A549 (cell line): ENCODE measurements around the gene PRSS1. TPM values are rescaled to one million over a fixed set of nuclear protein-coding genes. Genes with fewer than 3 reads are reported as not detected.

Source experiments
- ATAC-seq, 2 experiments: fragments of 200-7000 bp in 1 of 2; fragments of >200 bp in 1 of 2; cut with Nextera tagmentation in 1 of 2; cut with Tn5 transposase in 1 of 2; 3 replicates each; pipeline versions ENCODE4 v1.8.0 to v1.9.1; 2018 to 2020; ENCODE audit warnings: mild to moderate bottlenecking in 1 of 2, moderate library complexity in 1 of 2
- CTCF ChIA-PET: fragments of 300-600 bp; sonication (Branson Sonifier 250); formaldehyde crosslinking; extraction: SDS; loops from one replicate; lab custom pipeline; 2021; ENCODE audit warnings: antibody characterized with exemption, inconsistent platforms; lab: Yijun Ruan, JAX
- POLR2A ChIA-PET: fragments of 350-600 bp; formaldehyde crosslinking; extraction: SDS; loops from one replicate; lab custom pipeline; 2021; ENCODE audit warnings: antibody characterized with exemption, inconsistent platforms; lab: Yijun Ruan, JAX
- DNase-seq, 2 experiments: peaks; one replicate each; pipeline versions ENCODE4 v3.0.0 to v3.0.0-alpha.2; 2011 to 2016; ENCODE audit warnings: low read depth in 1 of 2, low spot score in 1 of 2
- FAIRE-seq: peaks from 2 replicates; lab custom pipeline; 2011; peaks lifted over from hg19 to GRCh38; lab: Jason Lieb, UNC
- H3K27ac ChIP-seq, 2 experiments: fragments of >200 bp; sonication (Bioruptor Twin); formaldehyde crosslinking; 3 replicates each; pipeline ENCODE4 v1.5.1; 2016 to 2017
- H3K4me1 ChIP-seq: fragments of >200 bp; sonication (Bioruptor Twin); formaldehyde crosslinking; 3 replicates; pipeline ENCODE4 v1.6.1; 2016
- H3K4me2 ChIP-seq: fragments of >200 bp; sonication (Bioruptor Twin); formaldehyde crosslinking; 3 replicates; pipeline ENCODE4 v1.6.1; 2016
- H3K4me3 ChIP-seq: fragments of >200 bp; sonication (Bioruptor Twin); formaldehyde crosslinking; 3 replicates; pipeline ENCODE4 v1.5.1; 2016
- H3K9me3 ChIP-seq: fragments of >200 bp; sonication (Bioruptor Twin); formaldehyde crosslinking; 3 replicates; pipeline ENCODE4 v1.6.1; 2016
- CBX2 ChIP-seq: fragments of 200-600 bp; sonication (generic); IDR thresholded peaks from 2 replicates; pipeline ENCODE4 v1.6.1; 2016; ENCODE audit warnings: low read depth, mild to moderate bottlenecking, borderline replicate concordance
- CBX8 ChIP-seq: fragments of 200-600 bp; sonication (generic); IDR thresholded peaks from 2 replicates; pipeline ENCODE4 v1.6.1; 2016
- CHD4 ChIP-seq: fragments of 200-600 bp; sonication (generic); IDR thresholded peaks from 2 replicates; pipeline ENCODE4 v1.6.1; 2016; ENCODE audit warnings: antibody characterized with exemption, mild to moderate bottlenecking, borderline replicate concordance
- EHF ChIP-seq: fragments of 250-450 bp; sonication (Bioruptor Pico); IDR thresholded peaks from 2 replicates; pipeline ENCODE4 v1.5.0; 2020; ENCODE audit warnings: mild to moderate bottlenecking
- EP300 ChIP-seq, 2 experiments: fragments of >200 bp; sonication (Bioruptor Twin); formaldehyde crosslinking; IDR thresholded peaks; 2 replicates in 1 of 2; 3 replicates in 1 of 2; pipeline ENCODE4 v1.6.1; 2016 to 2017
- ESRRA ChIP-seq: fragments of 150-350 bp; IDR thresholded peaks from 2 replicates; pipeline ENCODE4 v1.6.1; 2014; ENCODE audit warnings: mild to moderate bottlenecking, low read length, borderline replicate concordance
- HEYL ChIP-seq: fragments of 250-450 bp; sonication (Bioruptor Pico); IDR thresholded peaks from 2 replicates; pipeline ENCODE4 v1.8.0; 2021; ENCODE audit warnings: mild to moderate bottlenecking, moderate library complexity
- HOXA7 ChIP-seq: fragments of 250-450 bp; sonication (Bioruptor Pico); IDR thresholded peaks from 2 replicates; pipeline ENCODE4 v1.5.0; 2020; ENCODE audit warnings: mild to moderate bottlenecking, moderate library complexity
- HOXB13 ChIP-seq: fragments of 250-450 bp; sonication (Bioruptor Pico); IDR thresholded peaks from 2 replicates; pipeline ENCODE4 v1.5.0; 2020; ENCODE audit warnings: low read depth, mild to moderate bottlenecking, moderate library complexity
- HOXB5 ChIP-seq: fragments of 250-450 bp; sonication (Bioruptor Pico); IDR thresholded peaks from 2 replicates; pipeline ENCODE4 v1.5.0; 2020; ENCODE audit warnings: mild to moderate bottlenecking, moderate library complexity
- JUN ChIP-seq, 2 experiments: fragments of >200 bp; sonication (Bioruptor Twin); formaldehyde crosslinking; IDR thresholded peaks; 2 replicates in 1 of 2; 3 replicates in 1 of 2; pipeline ENCODE4 v1.6.1; 2016 to 2017
- KDM1A ChIP-seq: fragments of 200-600 bp; sonication (generic); IDR thresholded peaks from 2 replicates; pipeline ENCODE4 v1.6.1; 2016; ENCODE audit warnings: low read depth, mild to moderate bottlenecking
- MAFK ChIP-seq: fragments of 450-650 bp; IDR thresholded peaks from 2 replicates; pipeline ENCODE4 v1.6.1; 2014; ENCODE audit not compliant: partially characterized antibody
- MAZ ChIP-seq: fragments of 150-350 bp; IDR thresholded peaks from 2 replicates; pipeline ENCODE4 v1.6.1; 2014; ENCODE audit warnings: antibody characterized with exemption, low read depth, low read length, borderline replicate concordance
- NFE2L2 ChIP-seq: fragments of 150-350 bp; conservative IDR thresholded peaks from 2 replicates; pipeline ENCODE4 v1.6.1; 2014; ENCODE audit warnings: low read length
- NPAS2 ChIP-seq: fragments of 250-450 bp; sonication (Bioruptor Pico); IDR thresholded peaks from 2 replicates; pipeline ENCODE4 v1.8.0; 2022; ENCODE audit warnings: mild to moderate bottlenecking, moderate library complexity, borderline replicate concordance
- POLR2A ChIP-seq: IDR thresholded peaks from 2 replicates; pipeline ENCODE4 v1.6.1; 2012; ENCODE audit warnings: mild to moderate bottlenecking, low read length
- POLR2AphosphoS2 ChIP-seq: conservative IDR thresholded peaks from 2 replicates; pipeline ENCODE4 v1.6.1; 2012; ENCODE audit warnings: low read length, improper control_type of control experiment, inconsistent platforms
- RAD21 ChIP-seq, 2 experiments: fragments of >200 bp in 1 of 2; sonication (Bioruptor Twin) in 1 of 2; formaldehyde crosslinking in 1 of 2; IDR thresholded peaks in 1 of 2; conservative IDR thresholded peaks in 1 of 2; 2 replicates in 1 of 2; 3 replicates in 1 of 2; pipeline ENCODE4 v1.6.1; 2012 to 2018; ENCODE audit warnings: inconsistent platforms in 1 of 2
- RCOR1 ChIP-seq: fragments of 150-350 bp; IDR thresholded peaks from 2 replicates; pipeline ENCODE4 v1.6.1; 2014; ENCODE audit warnings: antibody characterized with exemption, low read length, low read depth
- RFX5 ChIP-seq: fragments of 450-650 bp; IDR thresholded peaks from 2 replicates; pipeline ENCODE4 v1.7.1; 2014; ENCODE audit warnings: antibody characterized with exemption, mild to moderate bottlenecking, moderate library complexity
- SREBF2 ChIP-seq: fragments of 450-650 bp; IDR thresholded peaks from 2 replicates; pipeline ENCODE4 v1.6.1; 2014; ENCODE audit warnings: mild to moderate bottlenecking, moderate library complexity
- TFCP2L1 ChIP-seq: fragments of 250-450 bp; sonication (Bioruptor Pico); IDR thresholded peaks from 2 replicates; pipeline ENCODE4 v1.5.0; 2021; ENCODE audit warnings: mild to moderate bottlenecking
- TP53 ChIP-seq: fragments of 250-450 bp; sonication (Bioruptor Pico); IDR thresholded peaks from 2 replicates; pipeline ENCODE4 v1.5.0; 2021; ENCODE audit warnings: mild to moderate bottlenecking, moderate library complexity
- ZC3H11A ChIP-seq: fragments of 450-650 bp; IDR thresholded peaks from 2 replicates; pipeline ENCODE4 v1.6.1; 2014; ENCODE audit warnings: antibody characterized with exemption, mild to moderate bottlenecking
- ZSCAN20 ChIP-seq: fragments of 250-450 bp; sonication (Bioruptor Pico); IDR thresholded peaks from 2 replicates; pipeline ENCODE4 v1.8.0; 2022; ENCODE audit warnings: mild to moderate bottlenecking, moderate library complexity
- WGBS: methylation state at CpG from one replicate; pipeline ENCODE4 v1.1.6; 2017; ENCODE audit errors: missing lambda C conversion rate; 5-methylcytosine and 5-hydroxymethylcytosine counted together
- polyA plus RNA-seq, 4 experiments: library from polyadenylated mRNA; depleted of rRNA in 3 of 4; stranded (reverse); fragments of >200 nt; fragmentation: RNase III in 1 of 4; extraction: RNeasy Plus Mini Kit Qiagen cat#74134 plus additional on column Dnase treatment in 1 of 4; gene quantifications; 2 replicates in 3 of 4; 3 replicates in 1 of 4; pipeline ENCODE4 v1.2.3, GENCODE V29; 2011 to 2017
- TF ChIP-seq, protein P1 (sequence below): fragments of >200 bp; sonication (Bioruptor Twin); formaldehyde crosslinking; IDR thresholded peaks from 3 replicates; pipeline ENCODE4 v1.5.1; 2016
- TF ChIP-seq, protein P2 (sequence below): fragments of 150-350 bp; IDR thresholded peaks from 2 replicates; pipeline ENCODE4 v1.6.1; 2014; ENCODE audit warnings: low read depth, mild to moderate bottlenecking, low read length
- TF ChIP-seq, protein P3 (sequence below): IDR thresholded peaks from 2 replicates; pipeline ENCODE4 v1.6.1; 2012; ENCODE audit warnings: low read depth, borderline replicate concordance

PRSS1 gene
- polyA plus RNA-seq, 2 of the 4 experiments (the other 2 are of a cell fraction) = not detected

DNA sequence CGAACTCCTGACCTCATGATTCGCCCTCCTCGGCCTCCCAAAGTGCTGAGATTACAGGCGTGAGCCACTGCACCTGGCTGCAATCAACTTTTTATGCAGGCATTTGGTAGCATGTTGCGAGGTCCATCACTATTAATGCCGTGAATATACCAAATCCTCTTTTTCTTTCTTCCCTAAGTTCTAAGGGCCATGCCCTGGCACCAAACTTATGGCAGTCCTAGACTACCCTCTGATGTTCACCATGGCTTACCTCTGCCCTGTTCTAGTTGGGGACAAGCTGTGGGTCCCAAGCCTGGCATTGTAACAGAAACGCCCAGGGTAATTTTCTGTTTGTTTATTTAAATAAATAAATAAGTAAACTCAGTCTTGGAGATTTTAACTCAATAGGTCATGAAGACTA is 34.8 kb downstream of the PRSS1 start:
- 0 out of 3 replicates have a peak, but pooled peaks cover 4% of the 10 kb centered on the region for H3K4me1 ChIP-seq
- DNase-seq = no peak
- H3K4me2 ChIP-seq = no peak overlapping the region
- ChIA-PET POLR2A (no interaction called here), CTCF (interaction anchor here (0.6 to 5.9 kb wide), 22 partner anchors 9 to 397 kb away, joined by 3 to 101 read pairs (median 12); partner anchors contain the start of gene PRSS2)
- no peak overlapping the region for H3K4me3 ChIP-seq
- no peak for FAIRE-seq
- 19% methylated on average over 7 of the region's 7 CpGs for WGBS
- H3K9me3 ChIP-seq = no peaks in the 10 kb centered on the region
- no peak overlapping the region for H3K27ac ChIP-seq
- TF ChIP-seq HOXA7 (CRISPR knock-in tag) (no peak), HEYL (CRISPR knock-in tag) (no peak), CHD4 (no peak), ZSCAN20 (CRISPR knock-in tag) (no peak), HOXB13 (CRISPR knock-in tag) (no peak), NPAS2 (no peak), KDM1A (no peak), MAZ (no peak), MAFK (no peak), RCOR1 (no peak), RFX5 (no peak), POLR2A (no peak), ZC3H11A (no peak), JUN (IDR thresholded peaks at IDR 0.05) (no peak), CBX2 (no peak)
- peak in 1 of 2 experiments; percentile 21; a peak in 1 of 6 replicates for ATAC-seq

DNA sequence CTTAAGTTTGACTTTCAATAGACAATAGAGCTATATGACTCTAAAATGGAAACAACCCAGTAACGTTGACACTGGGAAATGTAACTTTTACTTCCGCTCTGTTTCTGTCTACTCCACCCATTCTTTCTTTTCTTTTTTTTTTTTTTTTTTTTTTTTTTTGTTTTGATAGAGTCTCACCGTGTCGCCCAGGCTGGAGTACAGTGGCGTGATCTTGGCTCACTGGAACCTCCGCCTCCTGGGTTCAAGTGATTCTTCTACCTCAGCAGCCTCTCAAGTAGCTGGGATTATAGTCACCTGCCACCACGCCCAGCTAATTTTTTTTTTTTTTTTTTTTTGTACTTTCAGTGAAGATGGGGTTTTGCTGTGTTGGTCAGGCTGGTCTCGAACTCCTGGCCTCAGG is 35.4 kb downstream of the PRSS1 start:
- WGBS = 25% methylated on average over 8 of the region's 8 CpGs
- TF ChIP-seq ESRRA (no peak), ZC3H11A (no peak), EP300 (IDR thresholded peaks at IDR 0.05) (no peak), HOXB5 (no peak), KDM1A (no peak), MAZ (no peak)
- TF ChIP-seq, protein P1, sequence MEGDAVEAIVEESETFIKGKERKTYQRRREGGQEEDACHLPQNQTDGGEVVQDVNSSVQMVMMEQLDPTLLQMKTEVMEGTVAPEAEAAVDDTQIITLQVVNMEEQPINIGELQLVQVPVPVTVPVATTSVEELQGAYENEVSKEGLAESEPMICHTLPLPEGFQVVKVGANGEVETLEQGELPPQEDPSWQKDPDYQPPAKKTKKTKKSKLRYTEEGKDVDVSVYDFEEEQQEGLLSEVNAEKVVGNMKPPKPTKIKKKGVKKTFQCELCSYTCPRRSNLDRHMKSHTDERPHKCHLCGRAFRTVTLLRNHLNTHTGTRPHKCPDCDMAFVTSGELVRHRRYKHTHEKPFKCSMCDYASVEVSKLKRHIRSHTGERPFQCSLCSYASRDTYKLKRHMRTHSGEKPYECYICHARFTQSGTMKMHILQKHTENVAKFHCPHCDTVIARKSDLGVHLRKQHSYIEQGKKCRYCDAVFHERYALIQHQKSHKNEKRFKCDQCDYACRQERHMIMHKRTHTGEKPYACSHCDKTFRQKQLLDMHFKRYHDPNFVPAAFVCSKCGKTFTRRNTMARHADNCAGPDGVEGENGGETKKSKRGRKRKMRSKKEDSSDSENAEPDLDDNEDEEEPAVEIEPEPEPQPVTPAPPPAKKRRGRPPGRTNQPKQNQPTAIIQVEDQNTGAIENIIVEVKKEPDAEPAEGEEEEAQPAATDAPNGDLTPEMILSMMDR = no peak
- TF ChIP-seq, all 56 proteins: peak for 0
- Histone ChIP-seq H3K4me1 (0 out of 3 replicates have a peak, but pooled peaks cover 4% of the 10 kb centered on the region), H3K9me3 (no peaks in the 10 kb centered on the region; the same call in 2 of the 3 replicates), H3K4me2 (no peak overlapping the region), H3K4me3 (no peak overlapping the region), H3K27ac (no peak overlapping the region)
- no peak for FAIRE-seq
- ChIA-PET POLR2A (no interaction called here), CTCF (interaction anchor here (0.7 to 5.9 kb wide), 10 partner anchors 8 to 284 kb away, joined by 3 to 101 read pairs (median 18); partner anchors contain the start of genes PRSS1 and PRSS2)
- no peak for DNase-seq
- ATAC-seq = no peak

DNA sequence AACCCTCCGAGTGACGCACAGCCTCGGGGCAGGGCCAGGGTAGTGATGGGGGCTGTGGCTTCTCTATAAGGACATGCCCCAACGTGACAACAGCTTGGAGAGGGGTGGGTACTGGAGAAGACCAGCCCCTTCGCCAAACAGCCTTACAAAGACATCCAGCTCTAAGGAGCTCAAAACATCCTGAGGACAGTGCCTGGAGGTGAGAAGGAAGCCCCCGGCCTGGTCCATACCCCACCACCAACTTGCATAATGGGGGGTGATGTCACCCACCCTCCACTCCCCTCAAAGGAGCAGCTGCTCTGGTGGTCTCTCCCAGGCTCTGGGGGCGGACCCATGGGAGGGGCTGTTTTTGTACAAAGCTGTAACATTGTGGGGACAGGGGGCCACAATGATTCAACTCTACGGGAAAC is 36.6 kb downstream of the PRSS1 start:
- POLR2A ChIA-PET = interaction anchor here (0.6 kb wide), 1 partner anchor 244 kb away, joined by 4 read pairs; no protein-coding TSS in a partner anchor
- no peak for TF ChIP-seq CHD4
- TF ChIP-seq CBX8 = no peak
- TF ChIP-seq POLR2A = no peak
- TF ChIP-seq, protein P1 = no peak
- no peak for TF ChIP-seq SREBF2
- TF ChIP-seq EHF (CRISPR knock-in tag) = no peak
- no peak for TF ChIP-seq POLR2AphosphoS2
- TF ChIP-seq, protein P2, sequence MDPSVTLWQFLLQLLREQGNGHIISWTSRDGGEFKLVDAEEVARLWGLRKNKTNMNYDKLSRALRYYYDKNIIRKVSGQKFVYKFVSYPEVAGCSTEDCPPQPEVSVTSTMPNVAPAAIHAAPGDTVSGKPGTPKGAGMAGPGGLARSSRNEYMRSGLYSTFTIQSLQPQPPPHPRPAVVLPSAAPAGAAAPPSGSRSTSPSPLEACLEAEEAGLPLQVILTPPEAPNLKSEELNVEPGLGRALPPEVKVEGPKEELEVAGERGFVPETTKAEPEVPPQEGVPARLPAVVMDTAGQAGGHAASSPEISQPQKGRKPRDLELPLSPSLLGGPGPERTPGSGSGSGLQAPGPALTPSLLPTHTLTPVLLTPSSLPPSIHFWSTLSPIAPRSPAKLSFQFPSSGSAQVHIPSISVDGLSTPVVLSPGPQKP = no peak
- TF ChIP-seq CBX2 = no peak
- no peak for TF ChIP-seq NFE2L2
- TF ChIP-seq TP53 (CRISPR knock-in tag) = no peak
- TF ChIP-seq JUN (IDR thresholded peaks at IDR 0.05) = no peak
- TF ChIP-seq, protein P3, sequence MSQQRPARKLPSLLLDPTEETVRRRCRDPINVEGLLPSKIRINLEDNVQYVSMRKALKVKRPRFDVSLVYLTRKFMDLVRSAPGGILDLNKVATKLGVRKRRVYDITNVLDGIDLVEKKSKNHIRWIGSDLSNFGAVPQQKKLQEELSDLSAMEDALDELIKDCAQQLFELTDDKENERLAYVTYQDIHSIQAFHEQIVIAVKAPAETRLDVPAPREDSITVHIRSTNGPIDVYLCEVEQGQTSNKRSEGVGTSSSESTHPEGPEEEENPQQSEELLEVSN = no peak
- no peak for TF ChIP-seq TFCP2L1 (CRISPR knock-in tag)
- TF ChIP-seq RAD21 (conservative IDR thresholded peaks at IDR 0.05 in 1 of 2, IDR thresholded peaks at IDR 0.05 in 1 of 2) = no peak
- H3K4me2 ChIP-seq = no peak overlapping the region
- CTCF ChIA-PET = interaction anchor here (1.1 to 5.8 kb wide), 5 partner anchors 9 to 270 kb away, joined by 3 to 66 read pairs (median 8); no protein-coding TSS in a partner anchor
- no peaks in the 10 kb centered on the region; the same call in 2 of the 3 replicates for H3K9me3 ChIP-seq
- H3K27ac ChIP-seq = no peak overlapping the region
- ATAC-seq (no peak), DNase-seq (no peak), FAIRE-seq (no peak)
- no peak overlapping the region for H3K4me3 ChIP-seq
- H3K4me1 ChIP-seq = 0 out of 3 replicates have a peak, but pooled peaks cover 4% of the 10 kb centered on the region
- 33% methylated on average over 7 of the region's 8 CpGs for WGBS
